Iris pigment epithelial cell (primary cell): ENCODE measurements around the gene RAPGEF5.

ENCODE experiments used
- DNase-seq: peaks from one replicate; pipeline ENCODE4 v3.0.0-alpha.2; 2011; ENCODE audit warnings: low read depth

The RAPGEF5 gene

GRCh38 chr7:22189230-22189629 is 167.7 kb downstream of the RAPGEF5 start:
- no peak for DNase-seq

DNA sequence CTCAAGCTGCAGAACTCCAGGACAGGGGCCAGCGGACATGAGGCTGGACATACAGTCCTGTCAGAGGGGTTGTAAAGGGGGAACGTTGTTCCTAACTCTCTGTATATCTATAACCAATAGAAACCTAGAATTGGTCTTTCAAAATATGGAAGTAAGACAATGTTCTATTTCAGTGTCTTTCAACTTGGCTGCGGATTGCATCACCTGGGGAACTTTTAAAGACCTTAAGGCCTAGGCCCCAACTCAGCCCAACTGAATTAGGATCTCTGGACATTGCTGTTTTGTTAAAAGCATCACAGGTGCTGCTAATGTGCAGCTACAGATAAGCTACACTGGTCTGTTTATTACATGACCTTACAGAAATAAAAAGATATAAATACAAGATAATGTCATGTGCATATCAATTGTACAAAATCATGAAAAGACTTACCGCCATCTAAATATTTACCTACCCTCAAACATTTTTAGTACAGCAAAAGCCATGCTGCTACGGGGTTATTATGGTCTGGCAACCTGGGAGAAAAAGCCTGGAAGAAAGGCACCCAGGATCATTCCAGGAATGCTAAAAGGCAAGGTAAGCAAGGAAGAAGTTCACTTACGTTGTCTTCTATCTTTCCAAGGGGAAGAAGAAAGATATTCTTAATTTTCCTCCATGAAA is 169.1 kb downstream of the RAPGEF5 start:
- no peak for DNase-seq

DNA sequence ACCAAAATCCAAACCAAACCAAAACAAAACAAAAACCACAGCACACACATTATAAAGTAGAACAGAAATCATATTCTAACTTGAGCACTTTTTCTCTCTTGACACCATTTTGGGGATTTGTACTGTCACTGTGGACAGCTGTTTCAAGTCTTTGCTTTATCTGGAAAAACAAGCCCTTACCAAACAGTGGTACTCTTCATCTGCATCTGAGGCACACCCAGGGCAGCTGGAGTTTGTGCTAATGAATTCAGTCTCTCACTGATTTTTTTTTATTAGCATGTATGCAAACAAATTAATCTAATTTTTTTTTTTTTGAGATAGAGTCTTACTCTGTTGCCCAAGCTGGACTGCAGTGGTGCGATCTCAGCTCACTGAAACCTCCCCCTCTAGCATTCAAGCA is 171.4 kb downstream of the RAPGEF5 start:
- no peak for DNase-seq

DNA sequence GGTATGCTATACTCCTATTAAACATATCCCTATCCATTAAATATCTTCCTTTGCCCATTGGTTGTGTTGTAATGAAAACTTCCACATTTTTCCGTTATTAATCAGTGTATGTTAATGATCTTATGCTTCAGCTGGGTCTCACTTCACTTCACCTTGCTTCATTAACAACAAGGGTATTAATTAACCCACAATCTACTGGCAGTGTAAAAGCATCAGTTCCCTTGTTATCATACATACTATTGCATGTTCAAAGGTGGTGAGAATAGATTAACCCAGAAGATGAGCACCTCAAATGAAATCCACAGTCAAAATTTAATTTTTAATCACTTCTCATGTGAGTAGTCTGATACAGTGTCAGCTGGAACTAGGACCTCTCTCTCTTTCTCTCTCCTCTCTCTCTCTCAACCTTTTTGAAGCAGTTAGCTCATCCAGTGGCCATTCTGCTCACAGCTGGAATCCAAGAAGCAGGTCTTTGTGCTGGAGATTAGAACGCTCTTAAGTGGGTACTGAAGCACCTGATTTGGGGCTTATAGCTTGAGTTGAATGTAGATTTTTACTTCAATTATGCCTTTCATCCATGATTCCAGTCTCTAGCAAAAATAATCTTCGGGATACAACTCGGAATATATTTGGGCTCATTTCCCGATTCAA is 172.3 kb downstream of the RAPGEF5 start:
- no peak for DNase-seq

GRCh38 chr7:22183522-22184280 is 173.3 kb downstream of the RAPGEF5 start:
- no peak for DNase-seq

- no peak for DNase-seq
Measured at GRCh38 chr7:22182149-22182548, 174.8 kb downstream of the RAPGEF5 start.

GRCh38 chr7:22181663-22182062 is 175.3 kb downstream of the RAPGEF5 start:
- no peak for DNase-seq

GRCh38 chr7:22179442-22179879 is 177.5 kb downstream of the RAPGEF5 start:
- DNase-seq, result no peak

- no peak for DNase-seq
Measured at GRCh38 chr7:22178735-22179134, 178.2 kb downstream of the RAPGEF5 start.

- DNase-seq, result no peak
Measured at GRCh38 chr7:22176791-22177412, 180.1 kb downstream of the RAPGEF5 start.

DNA sequence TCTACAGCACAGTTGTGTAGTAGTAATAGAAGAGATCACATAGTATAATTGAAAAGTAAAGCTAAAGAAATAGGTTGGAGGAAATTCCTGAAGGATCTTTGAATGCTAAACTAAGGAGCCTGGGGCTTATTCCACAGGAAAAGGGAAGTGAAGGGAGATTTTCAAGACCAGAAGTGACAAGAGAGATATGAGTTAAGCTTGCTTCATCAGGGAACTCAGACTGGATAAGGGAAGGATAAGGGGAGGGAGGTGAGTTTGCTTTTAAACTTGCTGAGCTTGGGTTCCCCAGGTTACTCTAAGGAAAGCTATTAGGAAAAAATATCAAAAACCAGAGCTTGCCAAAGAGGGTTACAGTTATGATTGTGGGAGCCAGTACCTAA is 182.4 kb downstream of the RAPGEF5 start:
- no peak for DNase-seq

GRCh38 chr7:22173685-22174573 is 183.0 kb downstream of the RAPGEF5 start:
- no peak for DNase-seq

DNA sequence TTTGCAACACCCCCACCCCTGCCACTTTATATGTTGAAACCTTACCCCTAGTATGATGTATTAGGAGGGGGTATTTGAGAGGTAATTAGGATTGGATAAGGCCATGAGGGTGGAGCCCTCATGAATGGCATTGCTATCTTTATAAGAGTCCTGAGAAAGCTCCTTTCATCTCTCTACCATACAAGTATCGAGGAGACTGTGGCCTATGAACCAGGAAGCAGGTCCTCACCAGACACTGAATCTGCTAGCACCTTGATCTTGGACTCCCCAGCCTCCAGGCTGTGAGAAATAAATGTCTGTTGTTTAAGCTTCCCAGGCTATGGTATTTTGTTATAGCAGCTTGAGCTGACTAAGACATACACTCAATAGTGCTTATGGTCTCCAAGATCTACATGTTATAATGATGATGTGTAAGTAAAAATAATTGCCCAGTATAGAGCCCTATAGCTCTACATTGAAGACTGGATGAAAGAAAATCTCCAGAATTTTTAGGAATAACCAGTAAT is 188.8 kb downstream of the RAPGEF5 start:
- DNase-seq, result no peak

DNA sequence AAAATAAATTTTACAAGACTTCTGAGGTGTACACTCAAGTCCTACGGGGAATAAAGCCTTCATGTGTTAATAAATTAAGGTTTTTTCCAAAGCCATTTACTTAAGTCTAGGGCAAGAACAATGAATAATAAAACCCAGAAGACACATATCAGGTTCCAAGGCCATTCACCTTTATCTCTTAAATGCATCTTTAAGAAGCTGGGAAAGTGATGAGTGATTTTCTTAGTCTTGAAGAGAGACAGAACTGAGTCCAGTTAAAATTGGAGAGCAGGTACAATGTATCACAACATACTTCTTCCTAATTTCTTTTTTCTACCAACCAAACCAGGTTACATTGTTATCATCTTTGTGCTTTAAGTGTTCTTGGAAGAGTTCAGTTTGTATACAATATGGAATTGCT is 189.5 kb downstream of the RAPGEF5 start:
- no peak for DNase-seq

DNA sequence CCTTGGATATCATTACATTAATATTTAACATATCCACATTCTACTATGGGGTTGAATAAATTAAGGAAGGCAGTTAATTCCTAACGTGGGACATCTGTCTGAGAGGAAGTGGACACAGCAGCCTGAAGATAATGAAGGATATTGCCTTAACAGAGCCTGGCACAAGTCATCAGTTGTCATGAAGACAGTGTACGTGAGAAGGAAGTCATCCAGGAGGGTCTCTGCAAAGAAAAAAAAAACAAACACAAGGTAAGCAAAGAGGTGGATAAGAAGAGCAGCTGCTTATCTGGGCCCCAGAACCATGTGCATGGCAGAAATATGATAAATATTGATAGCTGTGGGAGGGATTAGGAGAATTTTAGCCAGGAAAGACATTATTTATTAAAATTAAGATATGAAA is 190.0 kb downstream of the RAPGEF5 start:
- DNase-seq, result no peak

- DNase-seq, result no peak
Measured at GRCh38 chr7:22159341-22159740, 197.6 kb downstream of the RAPGEF5 start.

DNA sequence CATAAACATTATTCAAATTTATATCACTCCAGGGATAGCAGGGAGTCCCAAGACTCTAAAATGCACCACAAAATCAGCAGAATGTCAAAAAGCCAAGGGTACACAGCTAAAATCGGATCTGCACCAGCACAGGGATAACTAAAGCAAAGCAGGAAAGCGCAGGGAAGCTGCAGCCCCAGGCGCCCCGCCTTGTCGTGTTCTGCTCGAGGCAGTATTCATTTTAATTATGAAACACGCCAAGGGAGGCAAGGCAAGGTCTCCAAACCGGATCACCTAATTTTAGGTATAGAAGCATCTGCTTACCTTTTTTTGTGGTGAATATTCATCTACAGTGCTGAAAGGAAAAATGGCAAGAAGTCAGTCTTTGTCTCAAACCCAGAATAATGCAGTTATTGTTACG is 199.4 kb downstream of the RAPGEF5 start:
- DNase-seq, result no peak

- peak; percentile 59 for DNase-seq
Measured at GRCh38 chr7:22156205-22156604, 200.7 kb downstream of the RAPGEF5 start.

GRCh38 chr7:22154143-22154529 is 202.8 kb downstream of the RAPGEF5 start:
- DNase-seq, result no peak

DNA sequence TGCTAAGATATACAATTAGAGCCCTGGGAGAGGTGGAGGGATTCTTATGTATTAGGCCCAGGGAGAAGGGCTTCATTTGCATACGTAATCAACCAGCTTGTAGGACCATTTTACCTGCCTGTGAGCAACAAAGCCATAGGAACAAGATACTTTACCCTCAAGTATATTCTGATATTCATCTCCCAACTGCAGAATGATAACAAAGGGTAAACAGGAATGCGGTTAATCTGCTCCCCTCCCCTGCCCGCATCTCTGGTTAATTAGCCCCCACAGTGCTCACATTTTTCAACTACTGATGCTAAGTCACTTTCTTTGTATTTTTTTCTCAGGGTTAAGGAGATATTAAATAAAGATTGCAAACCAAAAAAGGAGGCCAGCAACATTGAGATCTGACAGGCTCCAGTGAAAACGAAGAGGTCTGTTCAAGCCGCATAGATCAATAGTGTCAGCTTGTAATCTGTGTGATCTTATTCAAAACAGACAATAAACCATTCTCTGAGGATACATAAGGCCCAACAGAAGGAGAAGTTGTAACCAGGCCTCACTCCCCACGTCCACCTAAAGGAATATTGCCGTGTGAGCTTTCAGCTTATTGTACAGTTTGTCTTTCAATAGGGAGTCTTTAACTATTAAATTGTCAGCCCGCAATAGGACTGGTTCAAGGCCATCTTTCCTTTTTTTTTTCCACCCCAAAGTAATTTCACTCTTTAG is 203.4 kb downstream of the RAPGEF5 start:
- no peak for DNase-seq

- DNase-seq, result no peak
Measured at GRCh38 chr7:22152690-22153089, 204.3 kb downstream of the RAPGEF5 start.
